DMS53 treated with DMSO at 0.1 percent for 48 hours (cell line): ENCODE results near the gene IQCF5.
"Not testable (repeated sequence)": the region's sequence is repeated elsewhere in the genome, so short reads cannot be mapped to it uniquely, and the experiment has no call there.

Experiments used
- DNase-seq: peaks from one replicate; lab custom pipeline; 2025; ENCODE audit not compliant: unreplicated experiment; lab: John Stamatoyannopoulos, UW

The IQCF5 gene

DNA sequence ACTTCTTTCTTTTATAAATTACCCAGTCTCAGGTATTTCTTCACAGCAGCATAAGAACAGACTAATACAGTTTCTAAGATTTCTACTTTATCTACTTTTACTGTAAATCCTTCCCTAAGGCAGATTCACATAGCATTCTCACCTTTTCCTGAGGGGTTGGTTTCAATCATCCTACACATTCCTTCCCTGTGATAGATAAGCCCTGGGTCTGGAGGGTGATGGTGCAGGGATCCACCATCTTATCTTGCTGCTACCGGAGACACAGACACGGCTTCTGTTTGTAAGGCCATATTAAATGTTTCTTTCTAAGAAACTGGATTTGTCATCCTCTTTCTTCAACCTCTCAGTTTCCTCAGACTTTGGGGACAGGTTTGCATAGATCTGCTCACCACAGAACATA lies 6.1 kb downstream of the IQCF5 start:
- no peak for DNase-seq

DNA sequence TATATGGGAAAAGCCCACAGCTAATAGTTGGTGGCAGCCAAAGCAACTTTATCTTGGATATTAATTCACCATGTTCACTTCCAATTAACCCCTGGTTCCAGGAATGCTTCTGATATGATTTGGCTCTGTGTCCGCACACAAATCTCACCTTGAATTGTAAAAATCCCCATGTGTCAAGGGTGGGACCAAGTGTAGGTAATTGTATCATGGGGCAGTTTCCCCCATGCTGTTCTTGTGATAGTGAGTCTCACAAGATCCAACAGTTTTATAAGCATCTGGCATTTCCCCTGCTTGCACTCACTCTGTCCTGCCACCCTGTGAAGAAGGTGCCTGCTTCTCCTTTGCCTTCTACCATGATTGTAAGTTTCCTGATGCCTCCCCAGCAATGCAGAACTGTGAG lies 6.5 kb downstream of the IQCF5 start:
- DNase-seq: not testable (repeated sequence)

DNA sequence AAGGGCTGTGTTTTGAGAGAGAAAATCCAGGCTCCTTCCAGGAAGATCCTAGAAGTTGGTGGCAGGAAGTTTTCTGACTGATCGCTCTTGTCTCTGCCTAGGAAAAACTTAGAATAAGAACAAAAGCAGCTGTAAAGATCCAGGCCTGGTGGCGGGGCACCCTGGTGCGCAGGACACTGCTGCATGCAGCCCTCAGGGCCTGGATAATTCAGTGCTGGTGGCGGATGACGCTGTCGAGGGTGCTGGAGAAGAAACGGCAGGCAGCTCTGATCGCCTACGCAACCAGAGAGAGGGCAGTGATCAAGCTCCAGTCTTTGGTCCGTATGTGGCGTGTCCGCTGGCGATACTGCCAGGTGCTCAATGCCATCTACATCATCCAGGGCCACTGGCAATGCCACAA lies 12.5 kb downstream of the IQCF5 start:
- DNase-seq: no peak

DNA sequence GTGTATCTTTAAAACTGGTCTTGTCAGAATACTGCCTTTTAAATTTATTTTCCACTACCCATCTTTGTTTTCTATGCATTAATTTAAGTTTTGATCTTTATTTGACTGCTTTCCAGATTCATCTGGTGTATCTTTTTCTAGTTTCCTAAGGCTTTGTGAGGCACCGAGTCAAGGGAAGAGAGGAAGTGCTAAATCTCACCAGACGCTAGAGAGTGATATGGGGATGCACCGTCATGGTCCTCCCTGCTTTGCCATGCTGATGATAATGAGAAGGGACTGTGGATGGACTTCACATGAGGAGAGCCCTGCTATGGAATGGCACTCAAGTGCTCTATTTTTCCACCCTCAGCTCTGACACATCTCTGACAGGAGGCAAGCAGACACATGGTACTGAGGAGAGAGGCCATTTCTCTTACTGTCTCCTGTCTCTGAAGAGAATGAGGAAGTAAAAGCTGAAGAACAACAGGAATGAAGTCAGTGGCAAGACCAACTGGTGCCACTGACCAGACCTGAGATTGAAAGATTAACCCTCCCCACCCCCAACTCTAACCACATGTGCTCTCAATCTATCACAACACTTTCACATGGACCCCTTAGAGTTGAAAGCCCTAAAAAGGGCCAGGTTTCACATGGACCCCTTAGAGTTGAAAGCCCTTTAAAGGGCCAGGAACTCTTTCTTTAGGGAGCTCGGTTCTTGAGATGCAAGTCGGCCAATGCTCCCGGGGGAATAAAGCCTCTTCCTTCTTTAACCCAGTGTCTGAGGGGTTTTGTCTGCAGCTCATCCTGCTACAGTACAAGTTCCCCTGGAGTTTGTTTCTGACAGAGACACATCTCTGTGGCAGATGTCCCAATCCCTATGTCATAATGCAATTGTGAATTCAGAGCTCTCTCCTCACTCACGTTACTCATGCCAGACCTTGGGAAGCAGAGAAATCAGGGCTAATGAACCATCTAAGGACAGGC lies 14.4 kb downstream of the IQCF5 start, which contains the start of gene IQCF2:
Gene IQCF2, plus strand, starts transcription at position 913 of the 963 bp plus-strand sequence. CDS start 52 bp downstream, outside the sequence.
- DNase-seq: no peak

DNA sequence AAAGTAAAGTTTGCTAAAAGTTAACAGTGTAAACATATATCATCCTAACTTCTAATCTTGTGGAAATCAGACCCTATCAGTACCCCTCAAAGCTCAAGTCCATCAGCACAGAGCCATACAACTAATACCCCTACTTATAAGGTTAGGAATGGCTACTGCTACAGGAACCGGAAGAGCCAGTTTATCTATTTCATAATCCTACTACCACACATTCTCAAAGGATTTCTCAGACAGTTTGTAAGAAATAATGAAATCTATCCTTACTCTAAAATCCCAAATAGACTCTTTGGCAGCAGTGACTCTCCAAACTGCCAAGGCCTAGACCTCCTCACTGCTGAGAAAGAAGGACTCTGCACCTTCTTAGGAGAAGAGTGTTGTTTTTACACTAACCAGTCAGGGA lies 20.0 kb downstream of the IQCF5 start:
- not testable (repeated sequence) for DNase-seq

DNA sequence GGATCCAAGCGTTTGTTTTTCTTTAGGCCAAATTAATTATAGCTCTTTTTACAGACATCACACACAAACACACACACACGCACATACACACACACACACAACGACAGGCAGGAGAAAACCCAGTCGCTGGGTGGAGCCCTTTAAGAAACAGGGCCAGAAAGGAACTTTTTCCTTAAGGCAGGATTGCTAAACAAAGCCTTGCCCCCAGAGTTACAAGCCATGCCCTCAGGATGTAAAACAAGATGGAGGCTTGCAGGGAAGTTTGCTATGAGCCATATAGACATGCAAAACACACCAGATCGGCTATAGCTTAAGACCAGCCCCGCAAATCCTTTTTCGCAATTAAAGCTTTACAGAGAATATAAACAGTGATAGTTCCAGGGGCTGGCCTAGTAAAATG lies 30.3 kb downstream of the IQCF5 start:
- no peak for DNase-seq

DNA sequence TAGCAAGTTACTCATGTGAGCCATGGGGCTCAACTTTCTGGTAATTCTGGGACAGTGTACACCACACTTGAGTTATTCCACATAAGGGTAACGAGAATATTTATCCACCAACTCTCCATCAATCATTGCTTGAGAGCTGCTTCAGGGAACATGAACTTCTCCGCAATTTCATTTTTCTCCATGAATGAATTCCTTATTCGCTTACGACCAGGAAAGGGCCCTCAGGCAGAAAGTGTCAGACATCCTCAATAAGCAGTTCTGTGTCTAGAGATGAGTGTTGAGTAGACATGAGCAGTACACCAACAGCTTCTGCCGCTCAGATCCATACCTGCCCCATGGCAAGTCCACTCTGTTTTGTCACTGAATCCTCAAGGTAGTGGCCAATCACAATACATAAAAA lies 38.8 kb downstream of the IQCF5 start:
- DNase-seq: no peak

DNA sequence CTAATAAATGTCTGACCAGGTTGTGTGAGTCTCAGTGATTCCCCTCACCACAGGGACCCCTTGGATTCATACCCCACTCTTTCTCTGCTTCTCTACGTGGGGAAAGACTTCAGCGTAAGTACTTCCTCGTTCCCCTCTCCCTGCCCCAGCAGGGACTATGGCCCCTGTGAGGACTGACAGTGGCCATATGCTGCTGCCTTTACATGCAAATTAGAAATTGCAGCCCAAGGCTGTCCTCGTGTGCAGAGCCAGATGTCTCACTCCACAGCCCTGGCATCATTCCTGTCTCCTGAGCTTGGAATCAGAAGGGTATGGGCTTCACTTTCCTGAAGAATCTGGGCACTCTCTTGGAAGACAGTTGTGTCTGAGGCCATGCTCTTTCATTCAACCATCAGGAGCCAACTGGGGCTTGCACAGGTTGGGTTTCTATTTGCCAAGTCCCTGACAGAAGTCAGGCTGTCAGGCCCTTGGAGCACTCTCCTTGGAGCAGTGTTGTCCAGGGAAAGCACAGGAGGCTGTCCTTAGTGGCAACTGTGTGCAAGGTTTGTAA lies 44.5 kb downstream of the IQCF5 start:
- DNase-seq: no peak

DNA sequence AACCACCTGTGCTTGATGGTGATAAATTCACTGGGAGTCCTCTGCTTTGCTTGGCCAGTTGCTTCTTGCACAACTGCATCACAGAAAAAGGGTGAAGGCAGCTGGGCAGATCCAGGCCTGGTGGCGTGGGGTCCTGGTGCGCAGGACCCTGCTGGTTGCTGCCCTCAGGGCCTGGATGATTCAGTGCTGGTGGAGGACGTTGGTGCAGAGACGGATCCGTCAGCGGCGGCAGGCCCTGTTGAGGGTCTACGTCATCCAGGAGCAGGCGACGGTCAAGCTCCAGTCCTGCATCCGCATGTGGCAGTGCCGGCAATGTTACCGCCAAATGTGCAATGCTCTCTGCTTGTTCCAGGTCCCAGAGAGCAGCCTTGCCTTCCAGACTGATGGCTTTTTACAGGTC lies 45.1 kb downstream of the IQCF5 start:
- DNase-seq: no peak

DNA sequence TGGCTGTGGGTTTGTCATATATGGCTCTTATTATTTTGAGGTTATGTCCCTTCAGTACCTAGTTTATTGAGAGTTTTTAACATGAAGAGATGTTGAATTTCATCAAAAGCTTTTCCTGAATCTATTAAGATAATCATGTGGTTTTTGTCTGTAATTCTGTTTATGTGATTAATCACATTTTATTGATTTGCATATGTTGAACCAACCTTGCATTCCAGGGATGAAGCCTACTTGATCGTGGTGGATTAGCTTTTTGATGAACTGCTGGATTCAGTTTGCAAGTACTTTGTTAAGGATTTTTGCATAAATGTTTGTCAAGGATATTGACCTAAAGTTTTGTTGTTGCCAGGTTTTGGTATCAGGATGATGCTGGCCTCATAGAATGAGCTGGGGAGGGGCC lies 47.1 kb downstream of the IQCF5 start:
- DNase-seq: no peak
